IPS DF 4.7 (cell line): ENCODE results near the gene ECM2.

Experiments used
- DNase-seq: peaks from one replicate; pipeline ENCODE4 v3.0.0-alpha.2; 2013; ENCODE audit warnings: low spot score; ENCODE audit errors: extremely low read depth

The ECM2 gene

DNA sequence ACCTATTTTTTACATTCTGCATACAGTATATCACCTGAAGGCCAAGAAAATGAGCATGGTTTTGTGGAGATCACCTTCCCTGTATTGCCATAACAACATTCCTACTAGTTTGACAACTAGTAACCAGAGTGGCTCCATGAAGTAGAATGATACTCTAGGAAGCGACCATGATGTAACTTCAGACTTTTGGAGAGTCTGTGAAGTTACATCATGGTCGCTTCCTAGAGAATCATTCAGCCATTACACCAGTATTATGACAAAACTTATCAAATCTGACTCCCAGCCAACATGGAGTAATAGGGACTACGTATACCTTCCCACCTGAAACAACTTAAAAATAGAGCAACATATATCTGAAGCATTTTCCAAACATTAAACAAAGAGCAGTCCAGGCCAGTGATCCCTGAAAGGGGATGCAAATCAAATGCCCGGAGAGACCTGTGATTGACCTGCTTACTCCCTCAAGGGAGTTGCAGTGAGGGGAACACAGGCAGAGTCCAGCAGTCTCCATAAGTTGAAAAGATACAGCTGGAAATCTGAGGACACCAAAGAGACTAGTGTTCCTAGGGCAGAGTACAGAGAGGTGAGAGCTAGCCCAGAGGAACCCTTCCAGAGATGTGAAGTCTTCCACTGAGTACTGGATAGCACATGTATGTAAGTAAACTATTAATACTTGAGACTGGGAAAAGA is 7.8 kb downstream of the ECM2 start:
- no peak for DNase-seq

DNA sequence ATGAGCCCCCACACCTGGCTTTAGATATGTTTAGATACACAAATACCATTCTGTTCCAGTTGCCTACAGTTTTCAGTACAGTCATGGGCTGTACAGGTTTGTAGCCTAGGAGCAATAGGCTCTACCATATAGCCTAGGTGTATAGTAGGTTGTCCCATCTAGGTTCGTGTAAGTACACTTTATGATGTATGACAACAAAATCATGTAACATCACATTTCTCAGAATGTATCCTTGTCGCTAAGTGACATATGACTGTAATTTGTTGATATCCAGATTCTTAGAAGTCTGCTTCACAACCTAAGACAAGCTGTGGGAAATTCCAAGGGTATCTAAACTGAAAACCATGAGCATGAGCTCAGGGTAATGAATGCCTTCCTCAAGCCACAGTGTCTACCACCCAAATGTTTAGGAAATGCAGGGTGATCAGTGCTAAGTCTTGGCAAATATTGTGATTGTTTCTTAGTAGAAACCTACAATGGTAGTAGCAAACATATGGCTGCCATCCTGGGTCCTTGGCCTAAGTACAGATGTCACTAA is 8.4 kb downstream of the ECM2 start:
- no peak for DNase-seq

DNA sequence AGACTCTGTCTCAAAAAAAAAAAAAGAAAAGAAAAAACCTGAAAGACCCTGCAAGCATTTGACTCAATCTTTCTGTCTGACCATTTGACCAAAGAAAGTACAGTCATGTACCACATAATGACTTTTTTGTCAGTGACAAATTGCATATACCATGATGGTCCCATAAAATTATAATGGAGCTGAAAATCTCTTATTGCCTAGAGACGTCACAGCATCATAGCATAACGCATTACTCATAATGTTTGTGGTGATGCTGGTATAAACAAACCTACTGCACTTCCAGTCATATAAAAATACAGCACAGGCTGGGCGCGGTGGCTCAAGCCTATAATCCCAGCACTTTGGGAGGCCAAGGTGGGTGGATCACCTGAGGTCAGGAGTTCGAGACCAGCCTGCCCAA is 10.5 kb downstream of the ECM2 start:
- DNase-seq: no peak

DNA sequence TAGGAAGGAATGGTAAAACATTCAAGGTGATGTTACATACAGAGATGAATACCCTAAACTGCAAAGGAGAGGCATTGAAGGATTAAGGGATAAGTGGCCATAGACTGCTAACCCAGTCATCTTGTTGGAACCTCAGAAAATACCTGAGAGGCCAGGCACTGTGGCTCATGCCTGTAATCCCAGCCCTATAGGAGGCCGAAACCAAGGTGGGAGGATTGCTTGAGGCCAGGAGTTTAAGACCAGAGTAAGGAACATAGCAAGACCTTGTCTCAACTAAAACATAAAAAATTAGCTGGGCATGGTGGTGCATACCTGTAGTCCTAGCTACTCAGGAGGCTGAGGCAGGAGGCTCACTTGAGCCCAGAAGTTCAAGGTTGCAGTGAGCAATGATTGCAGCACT is 10.9 kb downstream of the ECM2 start:
- no peak for DNase-seq

DNA sequence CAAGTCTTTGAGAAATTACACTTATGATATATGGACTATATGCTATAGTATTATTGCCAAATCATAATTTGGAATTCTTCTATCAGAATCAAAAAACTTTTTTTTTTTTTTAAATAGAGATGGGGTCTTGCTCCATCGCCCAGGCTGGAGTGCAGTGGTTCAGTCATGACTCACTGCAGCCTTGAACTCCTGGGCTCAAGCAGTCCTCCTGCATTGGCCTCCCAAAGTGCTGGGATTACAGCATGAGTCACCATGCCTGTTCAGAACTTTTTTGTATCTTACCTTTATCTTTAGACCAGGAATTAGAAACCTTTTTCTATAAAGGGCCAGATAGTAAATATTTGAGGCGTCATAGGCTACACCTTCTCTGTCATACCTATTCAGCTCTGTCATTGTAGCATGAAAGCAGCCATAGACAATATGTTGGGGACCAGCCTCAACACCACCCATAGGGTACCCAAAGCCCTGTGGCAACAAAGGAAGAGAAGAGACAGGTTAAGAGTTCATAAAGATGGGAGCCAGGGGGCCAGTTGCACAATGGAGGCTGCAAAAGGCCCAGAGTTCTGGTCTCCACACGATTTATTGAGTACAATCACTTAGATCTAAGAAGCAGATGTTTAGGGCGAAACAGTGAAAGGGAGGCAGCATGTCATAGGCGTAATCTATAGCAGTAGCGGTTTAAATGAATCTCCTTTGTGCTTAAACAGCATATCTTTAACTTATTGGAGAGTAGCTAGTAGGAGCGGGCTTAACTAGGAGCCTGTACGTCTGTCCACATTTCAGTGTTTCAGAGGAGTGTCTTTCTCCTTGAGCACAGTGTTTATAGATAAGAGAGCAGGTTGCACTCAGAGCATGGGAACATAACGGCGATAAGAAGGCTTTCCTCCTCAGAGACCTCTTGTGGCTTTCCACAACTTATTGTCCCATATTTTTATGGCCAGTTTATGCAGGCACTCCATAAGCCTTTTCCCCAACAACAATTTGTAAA is 12.5 kb downstream of the ECM2 start:
- no peak for DNase-seq

DNA sequence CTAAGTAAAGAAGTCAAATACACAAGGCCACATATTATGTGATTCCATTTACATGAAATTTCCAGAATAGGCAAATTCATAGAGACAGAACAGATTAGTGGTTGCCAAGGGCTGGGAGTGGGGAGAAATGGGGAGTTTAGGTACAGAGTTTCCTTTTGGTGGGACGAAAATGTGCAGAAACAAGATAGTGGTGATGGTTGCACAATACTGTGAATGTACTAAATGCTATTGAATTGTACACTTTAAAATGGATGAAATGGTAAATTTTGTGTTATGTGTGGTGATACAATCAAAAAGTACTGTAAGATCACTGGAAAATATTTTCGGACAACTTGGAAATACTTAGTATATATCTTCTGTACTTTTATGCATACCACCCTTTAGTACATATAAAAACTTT is 15.0 kb downstream of the ECM2 start:
- no peak for DNase-seq

DNA sequence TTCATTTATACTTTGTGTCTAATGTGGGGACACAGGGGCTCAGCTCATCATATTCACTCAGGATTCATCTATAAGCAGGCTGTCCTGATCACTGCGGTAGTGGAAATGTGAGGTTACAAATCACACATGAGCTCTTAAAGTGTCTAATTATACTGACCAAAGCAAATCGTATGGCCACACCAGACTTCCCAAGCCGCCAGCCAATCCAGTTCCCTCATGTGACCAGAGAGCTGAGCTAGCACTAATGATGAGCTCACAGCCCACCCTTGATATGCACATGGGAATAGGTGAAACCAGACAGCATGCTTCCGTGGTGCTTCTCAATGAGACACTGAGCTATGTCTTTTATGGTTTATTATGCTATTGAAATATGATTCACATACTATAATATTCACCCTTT is 17.6 kb downstream of the ECM2 start:
- DNase-seq: no peak

DNA sequence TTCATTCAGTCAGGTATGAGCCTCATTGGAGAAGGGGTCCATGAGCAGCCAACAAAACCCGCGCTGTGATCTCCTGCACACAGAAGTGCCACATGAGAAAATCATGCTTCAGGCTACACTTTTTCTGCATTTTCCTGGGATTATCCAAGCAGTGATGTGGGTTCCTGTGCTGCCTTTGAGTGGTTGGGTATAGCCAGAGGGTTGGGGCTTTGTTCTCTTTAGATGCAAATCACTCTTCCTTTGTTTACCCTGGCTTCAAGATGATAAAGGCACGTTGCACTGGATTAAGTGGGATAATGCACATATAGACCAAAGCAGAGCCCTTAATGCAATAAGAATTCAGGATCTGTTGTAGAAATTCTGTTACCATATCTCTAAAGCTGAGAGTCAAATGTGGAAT is 18.7 kb downstream of the ECM2 start:
- no peak for DNase-seq

DNA sequence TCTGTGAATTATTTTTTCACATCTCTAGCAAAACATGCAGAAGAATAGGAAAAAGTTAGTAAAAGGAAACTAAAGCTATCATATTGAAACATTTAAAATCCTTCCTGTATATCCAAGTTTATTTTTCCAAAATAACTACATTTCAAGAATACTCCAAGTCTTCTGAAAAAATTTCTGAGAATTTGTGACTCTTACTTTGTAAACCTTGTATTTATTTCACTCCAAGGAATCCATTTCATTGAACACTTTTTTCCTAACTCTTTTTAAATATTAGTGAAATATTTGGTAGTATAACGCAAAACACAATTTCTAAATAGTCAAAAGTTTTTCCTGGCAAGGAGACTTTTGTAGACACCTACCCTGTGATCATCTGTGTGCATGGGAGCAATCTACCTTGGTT is 19.3 kb downstream of the ECM2 start:
- DNase-seq: no peak

DNA sequence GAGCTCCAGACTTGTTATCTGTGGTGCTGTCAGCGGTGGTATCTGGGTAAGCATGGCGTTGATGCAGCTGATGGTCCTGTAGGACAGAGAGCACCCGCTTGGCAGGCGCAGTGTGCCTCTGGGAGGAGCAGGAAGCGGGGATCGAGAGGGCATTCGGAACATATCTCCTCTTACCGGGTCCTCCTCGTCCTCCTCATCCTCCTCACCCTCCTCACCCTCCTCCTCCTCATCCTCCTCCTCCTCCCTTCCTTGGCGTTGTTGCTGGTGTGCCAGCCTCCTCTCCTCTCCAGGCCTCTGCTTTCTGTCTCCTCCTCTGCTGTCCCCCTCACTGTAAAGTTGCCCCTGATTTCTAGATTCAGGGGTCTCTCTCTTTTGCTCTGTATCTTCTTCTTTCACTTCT is 21.2 kb downstream of the ECM2 start:
- DNase-seq: no peak

DNA sequence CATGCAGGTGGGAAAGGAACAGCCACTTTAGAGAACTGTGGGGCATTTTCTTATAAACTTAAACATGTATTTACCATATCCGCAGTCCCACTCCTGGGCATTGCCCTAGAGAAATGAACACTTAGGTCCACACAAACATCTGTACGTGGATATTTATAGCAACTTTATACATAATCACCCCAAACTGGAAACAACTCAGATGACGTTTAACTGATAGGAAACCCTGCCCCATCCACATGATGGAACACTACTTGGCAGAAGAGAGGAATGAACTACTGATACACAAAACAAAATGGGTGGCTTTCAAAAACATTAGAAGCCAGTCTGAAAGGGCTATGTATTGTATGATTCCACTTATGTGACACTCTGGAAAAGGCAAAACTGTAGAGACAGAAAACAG is 22.4 kb downstream of the ECM2 start:
- DNase-seq: no peak

DNA sequence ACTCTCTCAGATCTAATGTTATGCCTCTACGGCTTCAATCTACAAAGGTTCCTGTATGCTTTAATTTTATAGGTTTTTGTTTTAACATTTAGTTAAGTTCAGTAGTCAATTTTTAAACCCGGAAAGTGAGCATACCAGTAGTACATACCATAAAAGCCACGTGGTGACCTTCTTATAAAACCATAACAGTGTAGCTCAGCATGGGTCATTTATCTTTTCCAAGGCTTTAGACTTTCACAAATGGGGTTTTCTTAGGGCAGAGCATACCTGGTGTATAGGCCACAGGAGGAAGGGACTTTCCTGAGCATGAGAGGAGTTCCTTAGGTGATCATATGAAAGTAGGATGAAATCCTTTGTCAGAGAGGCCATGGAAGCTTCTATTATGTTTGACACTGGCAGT is 23.2 kb downstream of the ECM2 start:
- DNase-seq: no peak

DNA sequence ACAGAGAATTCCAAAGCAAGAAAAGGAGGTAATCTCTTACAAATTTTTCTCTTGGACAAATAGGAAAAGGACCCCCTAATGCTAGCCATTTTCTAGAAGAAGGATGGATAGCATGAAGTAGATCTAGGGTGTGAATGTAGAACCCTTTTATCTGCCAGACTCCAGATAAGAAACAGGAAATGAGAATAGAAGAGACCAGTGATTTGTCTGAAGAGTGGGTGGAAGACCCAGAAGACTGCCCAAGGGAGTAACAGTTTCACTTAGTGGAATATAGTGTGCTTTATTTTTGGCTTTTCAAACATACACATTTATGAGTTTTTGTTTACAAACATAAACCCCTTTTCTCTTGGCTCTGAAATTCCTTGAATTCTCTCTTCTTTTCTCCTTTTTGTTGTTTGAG is 25.0 kb downstream of the ECM2 start:
- no peak for DNase-seq

DNA sequence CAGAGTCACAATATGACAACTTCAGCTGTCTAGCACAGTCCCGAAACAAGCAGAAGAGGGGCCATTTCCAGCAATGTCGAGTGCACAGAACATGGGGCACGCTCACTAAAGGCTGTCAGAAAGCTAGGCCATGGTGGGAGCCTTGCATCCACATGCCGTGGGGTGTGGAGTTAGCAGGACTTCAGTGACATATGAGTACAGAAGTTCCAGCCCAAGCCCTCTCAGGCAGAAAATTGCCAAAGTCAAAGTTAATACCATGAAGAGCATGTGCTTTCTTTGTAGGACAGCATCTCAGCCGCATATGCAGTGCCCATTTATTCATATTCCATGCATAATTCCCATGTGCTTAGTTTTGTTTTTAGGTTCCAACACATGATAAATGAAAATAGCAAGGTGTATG is 26.7 kb downstream of the ECM2 start:
- DNase-seq: no peak

DNA sequence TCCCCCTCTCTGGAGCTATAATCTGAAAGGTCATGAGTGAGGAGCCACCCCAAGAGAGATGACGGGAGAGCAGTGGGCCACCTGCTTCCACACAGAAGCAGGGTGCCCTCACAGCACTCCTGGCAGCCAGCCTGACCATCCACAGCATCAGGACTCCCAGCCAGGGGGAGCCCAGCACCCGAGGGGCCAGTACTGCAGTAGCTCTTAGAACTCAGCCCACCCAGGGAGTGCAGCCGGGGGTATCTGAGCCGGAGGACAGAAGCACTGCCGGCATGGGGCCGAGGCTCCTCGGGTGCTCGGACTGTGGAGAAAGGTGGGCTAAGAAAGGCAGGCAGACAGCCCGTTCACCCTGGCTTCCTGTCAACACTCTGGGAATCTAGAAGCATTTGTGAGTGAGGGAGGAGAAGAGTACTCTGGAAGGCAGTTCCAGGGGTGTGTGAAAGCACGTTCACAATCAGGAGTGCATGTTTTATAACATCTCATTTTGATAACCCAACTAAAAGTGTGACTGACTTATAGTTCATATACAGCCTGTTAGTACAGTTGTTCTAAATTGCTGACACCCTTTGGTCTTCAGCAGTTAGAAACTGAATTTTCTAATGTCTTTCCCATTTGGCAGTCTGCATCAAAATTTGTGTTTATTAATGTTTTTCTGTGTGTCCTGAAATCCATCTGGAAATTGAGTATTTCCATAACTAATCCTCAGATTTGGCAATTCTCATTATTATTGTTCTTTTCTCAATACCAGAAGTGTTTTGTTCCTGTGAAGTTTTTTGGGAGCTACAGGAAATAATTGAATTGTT is 27.6 kb downstream of the ECM2 start:
- DNase-seq: no peak

DNA sequence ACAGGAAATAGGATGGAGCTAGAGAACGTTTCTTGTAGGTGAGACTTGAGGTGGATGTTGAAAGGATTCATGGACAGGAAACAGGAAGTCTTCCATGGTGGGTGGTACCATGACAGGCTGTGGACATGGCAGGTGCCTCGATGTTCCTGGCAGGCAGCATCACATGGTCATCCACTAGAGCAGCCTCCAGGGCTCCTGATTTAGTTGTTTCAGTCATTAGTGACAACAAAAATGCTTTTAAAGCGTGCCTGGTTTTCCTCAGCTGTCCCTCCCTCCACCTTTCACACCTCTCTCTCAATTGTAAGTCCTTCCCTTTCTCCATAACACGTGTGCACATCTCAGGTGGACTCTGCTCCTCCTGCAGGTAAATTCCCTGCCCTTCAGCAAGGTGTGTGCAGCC is 28.3 kb downstream of the ECM2 start:
- no peak for DNase-seq

DNA sequence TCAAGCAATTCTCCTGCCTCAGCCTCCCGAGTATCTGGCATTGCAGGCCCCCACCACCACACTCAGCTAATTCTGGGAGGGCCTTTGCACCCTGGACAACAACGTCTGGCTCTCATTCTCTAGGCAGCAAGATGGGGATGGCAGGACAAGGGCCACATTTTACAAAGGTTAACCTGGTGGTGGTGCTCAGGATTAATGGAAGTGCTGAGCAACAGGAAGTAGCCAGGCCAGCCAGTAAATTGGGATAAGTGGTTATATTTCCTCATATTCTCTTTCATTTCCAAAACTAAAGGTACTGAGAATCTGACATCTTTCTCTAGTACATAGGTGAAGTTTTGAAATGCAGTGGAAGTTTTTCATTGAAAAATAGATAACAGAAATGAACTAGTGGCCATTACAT is 28.8 kb downstream of the ECM2 start:
- DNase-seq: no peak

DNA sequence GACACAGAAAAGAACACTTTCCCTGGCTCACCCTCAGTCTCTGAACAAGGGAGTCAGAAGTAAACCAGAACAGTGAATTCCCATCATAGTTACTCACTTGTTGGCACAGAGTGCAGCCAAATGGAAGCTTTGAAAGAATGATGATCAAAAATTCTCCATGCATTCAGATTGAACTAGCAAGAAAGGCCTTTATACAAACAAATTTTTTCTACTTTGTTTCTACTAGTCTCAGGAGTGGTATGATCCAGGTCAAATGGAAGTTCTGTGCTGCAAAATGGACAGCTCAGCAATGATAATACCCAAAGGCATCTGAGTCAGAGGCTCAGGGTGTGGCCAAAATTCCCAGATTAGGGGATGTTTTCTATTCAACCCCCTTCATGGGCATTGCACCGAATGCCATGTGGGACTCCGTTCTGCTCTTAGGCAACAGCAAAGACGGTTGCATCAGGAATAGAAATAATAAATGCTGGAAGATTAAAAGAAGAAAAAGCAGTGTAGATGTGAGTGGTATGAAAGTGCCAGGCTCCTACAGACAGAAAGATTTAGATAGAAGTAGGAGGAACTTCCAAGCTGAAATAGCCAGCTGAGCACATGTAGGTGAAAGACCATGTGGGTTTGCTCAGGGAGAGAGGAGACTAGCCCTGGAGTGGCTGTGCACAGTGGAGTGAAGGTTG is 29.5 kb downstream of the ECM2 start:
- no peak for DNase-seq

DNA sequence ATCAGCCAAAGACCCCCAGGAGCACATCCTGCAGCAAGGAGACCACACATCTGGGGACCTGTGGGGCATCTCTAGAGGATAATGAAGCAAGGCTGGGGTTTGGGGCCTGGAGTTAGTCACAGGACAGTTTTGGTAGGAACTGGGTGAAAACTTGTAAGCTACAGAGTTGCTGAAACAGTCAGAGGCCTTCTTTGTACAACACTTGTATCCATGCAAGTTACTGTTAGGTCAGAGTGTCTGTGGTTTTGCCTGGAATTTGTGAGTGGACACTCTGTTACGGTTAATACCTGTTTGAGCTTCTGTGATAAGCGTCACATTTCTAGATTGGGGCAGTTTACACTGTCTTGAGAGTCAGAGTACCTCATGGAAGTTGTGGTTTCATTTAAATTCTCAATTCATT is 30.9 kb downstream of the ECM2 start:
- DNase-seq: no peak

DNA sequence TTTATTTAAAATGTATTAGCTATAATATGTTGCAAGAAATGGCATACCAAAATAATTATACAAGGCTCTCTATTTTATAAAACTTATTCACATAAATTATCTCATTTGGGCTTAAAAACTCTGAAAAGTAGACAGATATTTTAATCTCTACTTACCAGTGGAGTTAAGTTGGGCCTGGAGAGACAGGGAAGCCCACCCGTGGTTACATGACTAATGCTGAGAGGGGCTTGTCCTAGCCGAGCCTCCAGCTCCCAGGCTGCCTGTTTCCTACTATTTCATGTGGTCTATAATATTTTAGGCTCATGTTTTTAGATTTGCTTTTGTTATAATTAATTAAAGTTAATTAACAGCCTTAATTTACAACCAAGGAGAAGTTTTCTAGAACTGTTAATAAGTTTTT is 32.6 kb downstream of the ECM2 start:
- DNase-seq: no peak
